ENCODE data around the gene PRRC2A.

The PRRC2A gene

GRCh38 chr6:31676322-31676903 is 55.9 kb downstream of the PRRC2A start:
- DNase-seq, result no peak

GRCh38 chr6:31676904-31677303 is 56.4 kb downstream of the PRRC2A start:
- no peak for DNase-seq

GRCh38 chr6:31677955-31678354 is 57.4 kb downstream of the PRRC2A start:
- DNase-seq, result no peak

- DNase-seq, result peak; percentile 84
Measured at GRCh38 chr6:31680226-31681134, 60.0 kb downstream of the PRRC2A start, which contains the start of gene LY6G5C. Gene LY6G5C, minus strand, starts transcription at chr6:31681067. Its CDS starts 694 bp downstream, at chr6:31680373.

- no peak for DNase-seq
Measured at GRCh38 chr6:31681135-31681671, 60.7 kb downstream of the PRRC2A start.

- no peak for DNase-seq
Measured at GRCh38 chr6:31683591-31683990, 63.1 kb downstream of the PRRC2A start.

- no peak for DNase-seq
Measured at GRCh38 chr6:31686483-31686882, 66.0 kb downstream of the PRRC2A start.

- no peak for DNase-seq
Measured at GRCh38 chr6:31687321-31687720, 66.8 kb downstream of the PRRC2A start.
